ENCODE measurements around the gene TCF25.

GRCh38 chr16:89898201-89898967, 25.0 kb downstream of the TCF25 start:
- TF ChIP-seq POLR2A (IDR thresholded peaks at IDR 0.05) = no peak
- TF ChIP-seq CTCF (IDR thresholded peaks at IDR 0.05 in 8 of 11, conservative IDR thresholded peaks at IDR 0.05 in 3 of 11) = no peak

Data from spleen (tissue), 7 donors.